Dermis blood vessel endothelial cell (primary cell): Measurements from ENCODE around the gene PSMD14. TPM values are rescaled to one million over a fixed set of nuclear protein-coding genes. Genes with fewer than 3 reads are reported as not detected.

ENCODE experiments used
- DNase-seq: peaks from one replicate; pipeline ENCODE4 v3.0.0; 2010
- total RNA-seq: library from RNA; depleted of rRNA; stranded (reverse); fragments of >200 nt; gene quantifications from 2 replicates; pipeline ENCODE4 v1.2.3, GENCODE V29; 2014

PSMD14 gene
- total RNA-seq, 1 donor from 2014 or later, result 82.7 TPM

DNA sequence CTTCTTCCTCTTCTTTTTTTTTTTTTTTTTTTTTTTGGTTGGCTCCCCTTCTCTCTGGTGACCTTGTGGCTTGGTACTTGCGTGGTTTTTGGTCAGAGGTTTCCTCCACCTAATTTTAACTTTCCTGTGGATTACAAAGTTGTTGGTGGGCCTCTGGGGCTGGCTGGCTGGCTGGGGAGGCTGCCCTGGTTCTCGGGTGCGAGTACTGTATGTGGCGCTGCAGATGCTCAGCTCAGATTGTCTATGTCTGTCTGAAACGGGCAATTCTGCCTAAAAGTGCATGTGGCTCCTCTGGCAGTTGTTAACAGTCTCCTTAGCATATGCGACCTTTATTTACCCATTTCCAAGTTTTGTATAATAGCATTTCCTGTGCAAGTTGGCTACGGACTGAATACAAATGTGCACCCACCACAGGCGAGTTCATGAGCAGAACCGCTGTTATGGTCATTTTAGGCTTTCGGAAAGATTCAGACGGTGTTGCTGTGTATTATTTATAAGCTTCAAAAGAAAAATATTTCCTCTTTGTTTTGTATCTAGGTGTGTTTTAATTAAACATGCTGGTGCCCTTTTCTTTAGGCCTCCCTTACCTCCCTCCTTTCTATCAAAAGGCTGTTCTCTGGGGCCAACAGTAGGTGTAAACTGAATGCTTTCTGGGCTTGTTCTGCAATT, 112.3 kb downstream of the PSMD14 start:
- DNase-seq, result no peak

- no peak for DNase-seq
These were observed 113.5 kb downstream of the PSMD14 start for GRCh38 chr2:161421686-161422085.

GRCh38 chr2:161422816-161423403, 114.7 kb downstream of the PSMD14 start:
- no peak for DNase-seq

GRCh38 chr2:161423421-161424393, 115.5 kb downstream of the PSMD14 start:
- DNase-seq, result peak; percentile 37

- DNase-seq, result no peak
These were observed 116.2 kb downstream of the PSMD14 start for GRCh38 chr2:161424394-161424769.

DNA sequence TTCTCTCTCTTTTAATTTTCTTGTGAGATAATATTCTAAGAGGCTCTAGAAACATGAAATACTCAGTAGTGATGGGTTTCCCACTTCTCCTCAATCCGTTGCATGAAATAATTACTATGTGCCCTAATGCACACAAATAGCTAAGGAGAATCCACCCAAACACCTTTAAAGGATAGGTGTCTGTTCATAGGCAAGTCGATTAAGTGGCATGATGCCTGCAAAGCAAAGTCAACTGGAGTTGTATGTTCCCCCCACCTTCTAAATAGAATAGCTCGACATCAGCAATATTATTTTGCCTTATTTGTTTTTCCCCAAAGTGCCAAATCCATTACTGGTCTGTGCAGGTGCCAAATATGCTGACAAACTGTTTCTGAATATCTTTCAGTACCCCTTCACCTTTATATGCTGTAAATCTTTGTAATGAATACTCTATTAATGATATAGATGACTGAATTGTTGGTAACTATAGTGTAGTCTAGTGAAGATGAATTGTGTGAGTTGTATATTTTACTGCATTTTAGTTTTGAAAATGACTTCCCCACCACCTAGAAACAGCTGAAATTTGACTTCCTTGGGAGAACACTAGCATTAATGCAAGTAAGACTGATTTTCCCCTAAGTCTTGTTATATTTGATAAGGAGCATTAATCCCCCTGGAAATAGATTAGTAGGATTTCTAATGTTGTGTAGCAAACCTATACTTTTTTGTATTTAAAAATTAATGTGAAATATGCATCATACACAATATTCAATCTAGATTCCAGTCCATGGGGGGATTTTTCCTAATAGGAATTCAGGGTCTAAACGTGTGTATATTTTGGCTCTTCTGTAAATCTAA, 116.9 kb downstream of the PSMD14 start:
- DNase-seq, result no peak

- no peak for DNase-seq
These were observed 117.7 kb downstream of the PSMD14 start for GRCh38 chr2:161425728-161426454.

GRCh38 chr2:161426455-161426921, 118.3 kb downstream of the PSMD14 start:
- no peak for DNase-seq

DNA sequence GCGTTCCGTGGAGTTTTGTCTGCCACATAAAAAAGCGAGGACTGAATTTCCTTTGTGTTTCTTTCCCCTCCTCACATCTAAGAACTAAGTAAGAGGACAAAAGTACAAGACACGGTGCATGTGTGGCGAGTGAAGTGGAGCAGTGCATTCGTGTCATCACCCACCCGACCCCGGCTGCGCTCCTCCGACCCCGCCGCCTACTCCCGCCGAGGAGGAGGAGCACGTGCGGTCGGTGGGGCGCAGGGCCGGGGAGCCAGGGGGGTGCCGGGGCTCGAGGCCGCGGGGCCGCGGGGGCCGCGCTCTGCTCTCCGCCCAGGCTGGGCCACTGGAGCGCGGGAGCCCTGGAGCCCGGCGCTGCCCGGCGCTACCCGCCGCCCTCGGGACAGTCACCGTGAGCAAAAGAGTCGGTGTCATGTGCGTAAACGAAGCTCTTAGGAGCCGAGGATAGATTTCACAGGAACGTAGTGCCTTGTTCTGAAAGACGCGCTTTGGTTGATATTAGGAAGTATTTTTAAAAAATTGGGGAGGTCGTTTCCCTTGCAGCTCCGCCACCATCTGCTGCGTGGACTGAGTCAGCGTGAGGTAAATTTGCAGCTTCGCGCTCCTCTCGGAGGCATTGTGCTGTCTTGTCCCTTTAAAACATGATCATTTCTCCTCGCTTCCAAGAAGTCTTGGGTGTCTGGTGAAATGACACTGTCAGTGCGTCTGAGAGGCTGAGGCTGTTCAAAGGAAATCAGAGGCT, 118.9 kb downstream of the PSMD14 start:
- peak; percentile 60 for DNase-seq

DNA sequence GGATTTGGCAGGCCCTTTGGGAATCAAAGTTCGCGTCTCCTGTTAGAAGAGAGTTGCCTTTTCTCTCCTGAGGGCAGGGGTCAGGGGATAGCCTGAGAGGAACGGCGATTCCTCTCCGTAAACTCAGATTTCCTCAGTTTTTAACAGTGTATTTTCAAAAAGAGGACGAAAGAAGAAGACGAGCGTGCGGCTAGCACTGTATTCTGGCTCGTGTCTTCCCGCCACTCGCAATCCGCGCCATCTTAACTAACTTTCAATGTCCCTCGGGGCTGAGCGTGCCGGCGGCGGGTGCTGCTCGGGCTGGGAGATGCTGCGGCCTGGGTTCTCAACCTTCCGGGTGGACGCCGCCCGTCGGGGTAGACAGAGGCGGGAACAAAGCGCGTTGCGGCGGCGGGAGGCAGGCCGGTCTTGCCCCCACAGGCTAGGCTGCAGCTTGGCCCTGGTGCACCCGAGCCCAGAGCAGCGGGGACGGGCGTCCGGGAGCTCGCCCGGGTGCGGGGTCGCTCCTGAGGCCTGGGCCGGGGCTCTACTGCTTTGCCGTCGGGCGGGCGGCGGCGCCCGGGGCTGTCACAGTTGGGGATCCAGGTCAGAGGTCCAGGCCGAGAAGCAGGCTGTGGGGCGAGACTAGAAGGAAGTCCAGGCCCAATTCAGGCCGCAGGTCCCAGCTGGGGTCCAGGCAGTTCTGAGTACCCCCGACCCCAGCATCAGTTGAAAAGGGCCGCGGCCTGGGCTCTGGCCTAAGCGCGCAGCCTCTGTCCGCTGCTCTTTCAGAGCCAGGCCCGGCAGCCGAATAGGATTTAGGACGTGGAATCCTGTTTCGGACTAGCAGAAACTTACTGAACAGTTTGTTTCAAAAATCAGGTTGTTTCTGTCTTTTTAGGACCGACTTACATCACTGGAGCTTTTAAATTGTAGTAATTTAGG, 119.7 kb downstream of the PSMD14 start:
- DNase-seq, result no peak

GRCh38 chr2:161430386-161430785, 122.2 kb downstream of the PSMD14 start:
- no peak for DNase-seq

DNA sequence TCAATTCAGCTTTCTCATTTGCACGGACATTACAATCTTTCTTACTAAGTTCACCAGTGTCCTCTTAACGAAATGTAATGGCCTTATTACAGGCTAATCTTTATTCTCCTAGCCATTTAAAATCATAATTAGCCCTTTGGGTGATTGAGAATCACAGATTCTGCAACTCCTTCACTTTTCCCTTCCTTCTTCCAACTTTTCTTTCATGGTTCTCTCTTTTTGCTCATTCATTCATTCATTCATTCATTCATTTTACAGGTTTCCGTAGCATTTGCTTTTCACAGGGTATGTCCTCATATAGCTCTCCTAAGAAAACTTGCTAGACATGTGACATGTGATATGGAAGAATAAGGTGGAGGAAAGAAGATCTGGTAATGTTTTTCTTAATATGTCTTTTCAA, 123.9 kb downstream of the PSMD14 start:
- DNase-seq, result no peak

DNA sequence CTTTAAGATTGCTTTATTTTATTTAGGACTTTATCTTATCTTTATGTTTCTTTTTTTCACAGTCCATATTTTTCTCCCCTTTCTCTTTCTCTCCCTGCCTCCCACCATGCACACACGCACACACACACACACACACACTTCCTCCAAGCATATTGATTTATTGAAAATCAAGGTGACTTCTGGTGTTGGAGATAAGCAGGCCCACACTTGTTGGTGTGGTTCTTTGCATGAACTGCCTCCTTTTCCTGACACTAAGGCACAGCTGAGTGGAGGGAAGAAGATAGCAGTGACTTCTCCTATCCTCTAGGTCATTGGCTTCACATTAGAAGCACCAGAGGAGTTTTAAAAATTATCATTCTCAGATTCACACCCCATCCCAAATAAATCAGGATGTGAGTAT, 125.9 kb downstream of the PSMD14 start:
- no peak for DNase-seq

DNA sequence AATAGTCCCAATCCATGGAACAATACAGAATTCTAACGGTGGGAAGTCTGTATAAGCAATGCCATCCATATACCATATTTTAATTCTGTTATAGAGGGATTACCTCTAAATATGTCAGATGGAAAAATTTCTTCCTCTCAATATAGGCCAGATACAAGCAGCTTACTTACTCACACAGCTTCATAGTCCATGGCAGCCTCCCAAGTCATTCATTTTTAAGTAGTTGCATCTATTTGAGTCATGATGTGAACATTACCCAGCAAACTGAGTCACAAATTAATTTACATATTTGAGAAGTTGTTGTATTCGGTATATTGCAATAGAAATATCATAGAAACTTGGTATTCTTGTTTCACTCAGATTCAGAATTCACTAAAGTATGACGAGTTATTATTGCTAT, 128.2 kb downstream of the PSMD14 start:
- no peak for DNase-seq

DNA sequence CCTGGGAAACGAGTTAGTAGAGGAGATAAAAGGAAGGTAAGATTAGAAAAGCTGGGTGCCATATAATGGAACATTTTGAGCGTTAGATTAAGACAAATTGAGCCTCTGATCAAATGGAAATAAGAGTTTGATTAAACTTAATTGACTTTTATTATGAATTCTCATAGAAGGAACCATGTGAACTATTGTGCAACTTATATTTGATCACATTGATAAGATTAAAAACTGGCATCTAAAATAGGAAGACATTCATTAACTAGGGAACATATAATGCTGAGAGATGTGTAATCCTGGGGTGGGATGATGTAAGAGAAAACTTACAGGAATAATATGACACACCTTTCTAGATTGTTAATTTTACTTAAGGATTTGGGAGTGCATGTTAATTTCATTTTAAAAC, 130.4 kb downstream of the PSMD14 start:
- DNase-seq, result no peak

- no peak for DNase-seq
These were observed 136.9 kb downstream of the PSMD14 start for GRCh38 chr2:161445097-161445496.

- no peak for DNase-seq
These were observed 140.2 kb downstream of the PSMD14 start for GRCh38 chr2:161448431-161448830.
